Esophagus muscularis mucosa (tissue), 3 donors: ENCODE results near the gene PACSIN1.

Experiments used
- POLR2AphosphoS5 ChIP-seq, 2 donors: sonication (generic); formaldehyde crosslinking; IDR thresholded peaks; one replicate each; pipeline ENCODE4 v1.6.1; 2017; ENCODE audit warnings: antibody characterized with exemption in 2 of 2
- TF ChIP-seq, protein P1 (sequence below), 3 experiments: fragments of 200-600 bp in 2 of 3; fragments of 450-650 bp in 1 of 3; sonication (generic) in 2 of 3; IDR thresholded peaks; one replicate each; pipeline ENCODE4 v1.5.1; 2017 to 2019; ENCODE audit warnings: antibody characterized with exemption in 3 of 3, mild to moderate bottlenecking in 2 of 3, moderate library complexity in 1 of 3

DNA sequence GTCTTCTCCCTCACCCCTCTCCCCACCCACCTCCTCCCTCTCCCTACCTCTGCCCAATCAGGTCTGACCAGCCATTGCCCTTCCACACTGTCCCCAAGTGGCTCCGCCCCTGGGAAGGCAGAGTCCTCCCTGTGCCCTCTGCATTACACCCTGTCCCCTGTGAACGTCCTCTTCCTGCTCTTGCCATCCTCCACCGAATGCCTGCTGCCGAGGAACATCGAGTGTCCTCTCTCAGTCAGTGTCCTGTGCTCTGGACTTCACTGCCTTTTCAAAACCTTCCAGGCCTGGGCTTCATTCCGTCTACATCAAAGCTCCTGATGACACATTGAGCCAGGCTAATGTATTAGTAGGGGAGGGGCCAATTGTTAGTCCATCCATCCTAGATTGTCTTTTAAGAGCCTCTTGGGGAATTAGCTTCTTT lies 3.3 kb upstream of the PACSIN1 start:
- TF ChIP-seq, protein P1, sequence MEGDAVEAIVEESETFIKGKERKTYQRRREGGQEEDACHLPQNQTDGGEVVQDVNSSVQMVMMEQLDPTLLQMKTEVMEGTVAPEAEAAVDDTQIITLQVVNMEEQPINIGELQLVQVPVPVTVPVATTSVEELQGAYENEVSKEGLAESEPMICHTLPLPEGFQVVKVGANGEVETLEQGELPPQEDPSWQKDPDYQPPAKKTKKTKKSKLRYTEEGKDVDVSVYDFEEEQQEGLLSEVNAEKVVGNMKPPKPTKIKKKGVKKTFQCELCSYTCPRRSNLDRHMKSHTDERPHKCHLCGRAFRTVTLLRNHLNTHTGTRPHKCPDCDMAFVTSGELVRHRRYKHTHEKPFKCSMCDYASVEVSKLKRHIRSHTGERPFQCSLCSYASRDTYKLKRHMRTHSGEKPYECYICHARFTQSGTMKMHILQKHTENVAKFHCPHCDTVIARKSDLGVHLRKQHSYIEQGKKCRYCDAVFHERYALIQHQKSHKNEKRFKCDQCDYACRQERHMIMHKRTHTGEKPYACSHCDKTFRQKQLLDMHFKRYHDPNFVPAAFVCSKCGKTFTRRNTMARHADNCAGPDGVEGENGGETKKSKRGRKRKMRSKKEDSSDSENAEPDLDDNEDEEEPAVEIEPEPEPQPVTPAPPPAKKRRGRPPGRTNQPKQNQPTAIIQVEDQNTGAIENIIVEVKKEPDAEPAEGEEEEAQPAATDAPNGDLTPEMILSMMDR (IDR thresholded peaks at IDR 0.05): no peak
- TF ChIP-seq POLR2AphosphoS5 (IDR thresholded peaks at IDR 0.05): no peak
